Measurements from ENCODE around the gene ARAP1.

Gene ARAP1

GRCh38 chr11:72760539-72761405 is 8.6 kb upstream of the ARAP1 start:
- DNase-seq, result no peak

DNA sequence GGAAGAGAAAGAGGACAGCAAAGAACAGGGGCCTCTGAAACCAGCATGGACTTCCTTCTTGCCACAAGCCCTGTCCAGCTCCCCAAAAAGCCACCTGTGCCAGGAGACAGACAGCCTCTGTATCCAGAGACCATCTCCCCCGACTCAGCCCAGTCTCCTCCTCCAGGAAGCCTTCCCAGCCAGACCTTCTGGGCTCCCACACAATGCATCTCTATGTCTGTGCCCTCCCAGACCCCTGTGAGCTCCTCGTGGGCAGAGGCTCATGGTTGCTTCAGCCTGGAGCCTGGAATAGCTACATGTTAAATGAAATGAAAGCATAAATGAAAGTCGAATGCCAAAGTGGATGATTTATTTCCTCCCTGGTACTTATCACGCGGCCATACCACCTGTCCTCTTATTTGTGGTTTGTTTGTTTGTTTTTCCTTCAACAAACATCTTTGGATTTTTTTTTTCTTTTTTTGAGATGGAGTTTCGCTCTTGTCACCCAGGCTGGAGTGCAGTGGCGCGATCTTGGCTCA is 7.3 kb upstream of the ARAP1 start:
- DNase-seq, result no peak

GRCh38 chr11:72758690-72759389 is 6.6 kb upstream of the ARAP1 start:
- DNase-seq, result no peak

DNA sequence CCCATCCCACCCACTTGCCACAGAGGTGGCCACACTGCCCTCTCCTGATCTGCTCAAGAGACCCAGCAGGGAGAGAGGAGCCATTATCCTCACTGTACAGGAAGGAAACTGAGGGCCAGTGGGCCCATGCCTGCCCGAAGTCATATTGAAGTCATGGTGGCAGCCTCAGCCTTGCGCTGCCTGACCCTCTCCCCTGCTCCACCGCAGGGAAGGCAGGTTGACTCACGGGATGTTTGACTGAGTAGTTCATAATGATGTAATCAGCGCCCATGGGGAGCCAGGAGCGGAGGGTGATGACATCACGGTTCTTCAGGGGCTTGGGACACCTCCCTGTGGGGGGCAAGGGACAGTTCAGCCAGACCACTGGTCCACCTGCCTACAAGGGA is 6.1 kb upstream of the ARAP1 start:
- DNase-seq, result no peak

- no peak for DNase-seq
Observed at GRCh38 chr11:72755713-72756285, 3.6 kb upstream of the ARAP1 start.

DNA sequence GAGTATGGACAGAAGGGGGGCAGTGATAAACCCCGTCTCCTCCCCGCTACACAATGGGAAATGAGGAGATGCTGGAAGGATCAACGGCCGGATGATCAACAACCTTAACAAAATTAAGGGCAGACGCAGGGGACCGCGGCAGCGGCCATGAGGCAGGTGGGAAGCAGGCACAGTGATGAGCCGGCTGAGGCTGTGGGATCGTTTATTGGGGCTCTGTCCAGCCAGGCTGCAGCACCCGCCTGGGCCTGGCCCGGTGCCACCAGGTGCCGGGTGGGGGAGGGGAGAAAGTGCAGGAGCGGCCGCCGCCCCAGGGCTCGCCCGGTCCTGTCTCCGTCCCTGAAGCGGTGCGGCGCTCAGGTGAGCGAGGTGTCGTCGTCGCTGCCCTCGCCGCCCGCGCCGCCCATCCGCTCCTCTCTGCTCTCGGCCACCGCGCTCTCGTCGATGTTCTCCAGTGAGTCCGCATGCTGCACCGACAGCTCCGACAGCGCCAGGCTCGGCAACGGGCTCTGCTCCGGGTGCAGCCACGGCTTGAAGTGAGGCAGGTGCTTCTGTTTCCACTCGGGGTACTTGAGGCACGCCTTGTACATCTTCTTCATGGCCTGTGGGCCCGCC is 2.4 kb upstream of the ARAP1 start:
- DNase-seq, result no peak

GRCh38 chr11:72754149-72754543 is 1.9 kb upstream of the ARAP1 start:
- no peak for DNase-seq

GRCh38 chr11:72753341-72754148 is 1.3 kb upstream of the ARAP1 start:
- no peak for DNase-seq

DNA sequence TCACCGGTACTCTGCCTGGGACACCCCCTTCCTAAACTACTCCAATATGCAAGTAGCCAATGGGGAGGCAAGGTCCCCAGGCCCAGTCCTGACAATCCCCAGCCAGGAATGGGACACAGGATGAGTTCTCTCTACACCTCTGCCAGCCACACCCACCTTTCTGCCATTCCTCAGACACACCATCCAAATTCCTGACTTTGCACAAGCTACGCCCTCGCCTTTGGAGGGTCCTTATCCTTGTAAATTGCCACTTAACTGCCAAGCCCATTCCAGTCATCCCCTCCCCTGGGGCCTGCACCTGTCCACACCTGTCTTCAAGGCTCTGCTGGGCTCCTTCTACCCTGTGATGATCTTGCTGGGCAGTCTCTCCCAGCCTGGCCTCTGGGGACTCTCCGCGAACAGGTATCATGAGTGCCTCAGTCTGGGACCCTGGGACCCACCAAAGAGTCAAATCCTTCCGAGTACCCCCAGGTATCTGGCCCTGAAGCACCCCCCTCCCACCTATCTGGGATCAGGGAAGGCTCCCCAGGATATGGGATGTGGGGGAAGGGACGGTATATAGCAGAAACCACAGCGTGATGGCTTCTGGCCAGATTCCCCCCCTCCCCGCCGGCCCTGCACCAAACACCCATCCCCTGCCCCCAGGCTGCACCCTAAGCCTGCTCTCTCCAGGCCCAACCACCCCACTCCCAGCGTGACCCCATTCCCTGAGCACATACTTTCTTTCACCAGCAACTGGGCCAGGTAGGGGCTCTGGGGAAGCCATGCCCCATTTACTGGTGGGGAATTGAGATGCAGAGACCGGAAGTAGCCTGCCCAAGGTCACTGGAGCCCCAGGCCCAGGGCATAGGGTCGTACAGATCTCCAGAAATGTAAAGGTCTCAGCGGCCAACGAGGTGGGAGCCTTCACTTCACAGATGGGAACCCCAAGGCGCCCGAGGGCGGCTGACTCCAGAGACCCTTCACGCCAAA is 806 bp downstream of the ARAP1 start:
- DNase-seq, result no peak

GRCh38 chr11:72750556-72751115 is 1.6 kb downstream of the ARAP1 start:
- DNase-seq, result no peak

- DNase-seq, result no peak
Observed at GRCh38 chr11:72750086-72750485, 2.1 kb downstream of the ARAP1 start.

- DNase-seq, result no peak
Observed at GRCh38 chr11:72747289-72747855, 4.8 kb downstream of the ARAP1 start.

DNA sequence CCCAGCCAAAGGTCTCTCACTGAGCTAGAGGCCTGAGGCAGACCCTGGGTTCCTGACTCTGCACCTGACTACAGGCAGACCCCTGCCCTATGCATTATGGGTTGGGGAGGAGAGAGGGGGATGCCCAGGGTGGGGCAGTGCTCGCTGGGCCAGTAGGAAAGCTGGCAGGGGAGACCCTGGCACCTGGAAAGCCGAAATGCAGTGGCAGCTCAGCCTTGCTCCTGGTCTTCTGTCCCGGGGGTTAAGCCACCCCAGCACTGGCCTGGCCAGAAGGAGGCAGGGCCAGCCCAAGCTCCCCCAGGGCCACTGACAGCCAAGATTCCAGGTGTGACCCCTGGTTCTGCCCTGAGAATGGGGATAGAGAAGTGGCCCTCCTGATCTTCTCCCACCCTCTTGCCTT is 5.4 kb downstream of the ARAP1 start:
- DNase-seq, result no peak

- DNase-seq, result no peak
Observed at GRCh38 chr11:72745925-72746550, 6.2 kb downstream of the ARAP1 start.

DNA sequence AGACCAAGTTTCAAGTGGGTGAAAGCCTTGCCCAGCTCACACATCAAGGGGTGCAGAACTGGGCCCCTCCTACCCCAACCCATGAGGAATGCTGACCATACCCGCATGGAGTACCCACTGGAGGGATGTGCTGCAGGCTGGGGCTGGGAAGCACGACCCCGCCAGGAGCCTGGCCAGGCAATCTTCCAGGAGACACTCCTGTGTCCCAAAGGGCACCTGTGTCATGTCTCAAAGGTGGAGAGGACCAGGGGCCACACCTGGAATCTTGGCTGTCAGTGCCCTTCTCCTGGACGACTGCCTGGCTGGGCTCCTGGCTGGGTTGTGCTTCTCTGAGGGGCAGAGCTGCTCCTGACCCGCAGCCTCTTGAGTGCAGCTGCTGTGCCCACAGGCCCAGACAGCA is 6.7 kb downstream of the ARAP1 start:
- no peak for DNase-seq

DNA sequence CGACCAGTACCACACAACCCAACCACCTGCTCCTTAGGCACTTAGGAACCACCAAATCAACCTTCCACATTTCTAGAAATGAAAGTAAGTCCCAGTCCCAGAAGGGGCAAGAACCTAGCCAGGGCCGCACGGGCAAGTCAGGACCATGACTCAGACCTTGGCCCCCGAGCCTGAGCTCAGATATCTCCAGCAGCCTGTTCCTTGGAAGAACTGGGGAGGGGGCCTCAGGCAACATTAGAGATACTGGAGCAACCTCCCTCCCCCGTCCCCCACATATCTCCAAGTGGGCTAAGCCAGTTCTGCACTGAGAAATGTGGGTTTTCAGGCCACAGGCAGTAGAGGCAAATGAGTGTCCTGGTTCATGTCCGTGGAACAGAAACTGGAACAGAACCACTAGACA is 7.7 kb downstream of the ARAP1 start:
- no peak for DNase-seq

- no peak for DNase-seq
Observed at GRCh38 chr11:72743321-72744221, 8.6 kb downstream of the ARAP1 start.

GRCh38 chr11:72742513-72743320 is 9.5 kb downstream of the ARAP1 start:
- no peak for DNase-seq

All from activated gamma-delta T cell treated with Interleukin-2 at 50 U/mL for 16 hours (primary cell).